ENCODE results near the gene CEACAM18. TPM values are rescaled to one million over a fixed set of nuclear protein-coding genes. Genes with fewer than 3 reads are reported as not detected.

The CEACAM18 gene
- total RNA-seq, 1 experiment from 2014 or later: not detected

GRCh38 chr19:51476164-51476563 lies 2.2 kb upstream of the CEACAM18 start:
- Histone ChIP-seq H3K9ac (ENCODE audit: low read length) (no peak overlapping the region), H3K4me3 (ENCODE audit: low read length) (no peak overlapping the region), H3K27ac (ENCODE audit: low read length) (no peak overlapping the region), H3K4me2 (ENCODE audit: low read depth, low read length, poor library complexity, severe bottlenecking) (no peak overlapping the region), H4K20me1 (ENCODE audit: insufficient read depth, low read depth, low read length) (no peaks in the 10 kb centered on the region), H3K79me2 (ENCODE audit: low read length) (no peaks in the 10 kb centered on the region), H3K36me3 (ENCODE audit: insufficient read depth, low read length) (no peaks in the 10 kb centered on the region), H3K27me3 (ENCODE audit: low read length) (no peaks in the 10 kb centered on the region), H3K9me2 (replicated peaks; ENCODE audit: insufficient read depth, low read length) (no peaks in the 10 kb centered on the region), H3K9me3 (ENCODE audit: low read length) (0 out of 2 replicates have a peak, but pooled peaks cover 2% of the 10 kb centered on the region), H3K4me1 (ENCODE audit: low read length) (no peaks in the 10 kb centered on the region), H2AFZ (ENCODE audit: low read length) (no peak overlapping the region)
- no peak for DNase-seq

- Histone ChIP-seq H3K4me1 (ENCODE audit: low read length) (no peaks in the 10 kb centered on the region), H3K79me2 (ENCODE audit: low read length) (no peaks in the 10 kb centered on the region), H3K4me2 (ENCODE audit: low read depth, low read length, poor library complexity, severe bottlenecking) (no peak overlapping the region), H4K20me1 (ENCODE audit: insufficient read depth, low read depth, low read length) (no peaks in the 10 kb centered on the region), H3K27me3 (ENCODE audit: low read length) (no peaks in the 10 kb centered on the region), H3K9me3 (ENCODE audit: low read length) (0 out of 2 replicates have a peak, but pooled peaks cover 2% of the 10 kb centered on the region), H3K9me2 (replicated peaks; ENCODE audit: insufficient read depth, low read length) (no peaks in the 10 kb centered on the region), H3K36me3 (ENCODE audit: insufficient read depth, low read length) (no peaks in the 10 kb centered on the region), H3K27ac (ENCODE audit: low read length) (no peak overlapping the region), H2AFZ (ENCODE audit: low read length) (no peak overlapping the region), H3K4me3 (ENCODE audit: low read length) (no peak overlapping the region), H3K9ac (ENCODE audit: low read length) (no peak overlapping the region)
- DNase-seq: no peak
Observed at GRCh38 chr19:51477344-51477743, 995 bp upstream of the CEACAM18 start.

DNA sequence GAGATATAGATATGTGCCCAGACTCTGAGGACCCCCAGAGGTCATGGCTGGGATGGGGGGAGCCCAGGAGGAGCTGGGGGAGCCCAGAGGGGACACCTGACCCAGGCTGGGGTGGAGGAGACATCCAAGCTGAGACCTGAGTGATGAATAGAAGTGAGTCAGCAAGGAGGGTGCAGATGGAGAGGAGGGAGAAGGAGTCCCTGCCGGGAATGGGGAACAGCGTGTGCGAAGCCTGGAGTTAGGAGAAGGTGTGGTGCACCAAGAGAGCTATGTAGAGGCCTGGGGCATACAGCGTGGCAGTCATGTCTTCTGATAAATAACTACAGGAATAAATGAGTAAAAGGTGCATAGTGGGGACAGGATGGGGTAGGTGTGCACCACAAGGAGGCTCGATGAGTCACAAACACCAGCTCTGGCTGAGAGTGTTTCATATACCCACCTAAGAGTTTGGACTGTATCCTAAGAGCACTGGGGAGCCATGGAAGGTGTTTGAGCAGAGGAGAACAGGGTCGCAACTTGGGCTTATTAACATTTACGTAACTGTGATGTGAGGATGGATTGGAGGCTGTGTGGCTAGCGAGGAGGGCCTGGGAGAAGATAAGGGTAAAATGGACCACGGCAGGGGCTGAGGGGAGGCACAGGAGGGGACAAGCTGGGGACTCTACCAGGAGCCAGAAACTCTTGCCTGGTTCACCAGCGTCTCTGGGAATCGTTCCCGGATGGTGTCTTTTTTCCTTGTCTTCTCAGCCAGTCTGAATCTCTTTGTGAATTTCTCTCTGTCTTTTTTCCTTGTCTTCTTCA lies 1.4 kb downstream of the CEACAM18 start:
- no peak overlapping the region for H3K4me3 ChIP-seq (ENCODE audit: low read length)
- H3K9ac ChIP-seq (ENCODE audit: low read length): no peak overlapping the region
- DNase-seq: no peak

GRCh38 chr19:51480590-51480989 lies 2.3 kb downstream of the CEACAM18 start:
- Histone ChIP-seq H3K27ac (ENCODE audit: low read length) (no peak overlapping the region), H3K4me2 (ENCODE audit: low read depth, low read length, poor library complexity, severe bottlenecking) (no peak overlapping the region), H3K9me2 (replicated peaks; ENCODE audit: insufficient read depth, low read length) (no peaks in the 10 kb centered on the region), H3K9me3 (ENCODE audit: low read length) (0 out of 2 replicates have a peak, but pooled peaks cover 2% of the 10 kb centered on the region), H4K20me1 (ENCODE audit: insufficient read depth, low read depth, low read length) (no peaks in the 10 kb centered on the region), H3K36me3 (ENCODE audit: insufficient read depth, low read length) (no peaks in the 10 kb centered on the region), H3K79me2 (ENCODE audit: low read length) (no peaks in the 10 kb centered on the region), H2AFZ (ENCODE audit: low read length) (no peak overlapping the region), H3K4me1 (ENCODE audit: low read length) (no peaks in the 10 kb centered on the region), H3K9ac (ENCODE audit: low read length) (no peak overlapping the region), H3K27me3 (ENCODE audit: low read length) (no peaks in the 10 kb centered on the region), H3K4me3 (ENCODE audit: low read length) (no peak overlapping the region)
- no peak for DNase-seq

More for the DNA sequence above, 1.4 kb downstream of the CEACAM18 start:
- H3K4me2 ChIP-seq (ENCODE audit: low read depth, low read length, poor library complexity, severe bottlenecking): no peak overlapping the region
- H3K9me3 ChIP-seq (ENCODE audit: low read length): 0 out of 2 replicates have a peak, but pooled peaks cover 2% of the 10 kb centered on the region
- no peak overlapping the region for H2AFZ ChIP-seq (ENCODE audit: low read length)
- no peaks in the 10 kb centered on the region for H3K4me1 ChIP-seq (ENCODE audit: low read length)
- no peak overlapping the region for H3K27ac ChIP-seq (ENCODE audit: low read length)
- H4K20me1 ChIP-seq (ENCODE audit: insufficient read depth, low read depth, low read length): no peaks in the 10 kb centered on the region
- H3K79me2 ChIP-seq (ENCODE audit: low read length): no peaks in the 10 kb centered on the region
- H3K36me3 ChIP-seq (ENCODE audit: insufficient read depth, low read length): no peaks in the 10 kb centered on the region
- no peaks in the 10 kb centered on the region for H3K9me2 ChIP-seq (replicated peaks; ENCODE audit: insufficient read depth, low read length)
- no peaks in the 10 kb centered on the region for H3K27me3 ChIP-seq (ENCODE audit: low read length)

DNA sequence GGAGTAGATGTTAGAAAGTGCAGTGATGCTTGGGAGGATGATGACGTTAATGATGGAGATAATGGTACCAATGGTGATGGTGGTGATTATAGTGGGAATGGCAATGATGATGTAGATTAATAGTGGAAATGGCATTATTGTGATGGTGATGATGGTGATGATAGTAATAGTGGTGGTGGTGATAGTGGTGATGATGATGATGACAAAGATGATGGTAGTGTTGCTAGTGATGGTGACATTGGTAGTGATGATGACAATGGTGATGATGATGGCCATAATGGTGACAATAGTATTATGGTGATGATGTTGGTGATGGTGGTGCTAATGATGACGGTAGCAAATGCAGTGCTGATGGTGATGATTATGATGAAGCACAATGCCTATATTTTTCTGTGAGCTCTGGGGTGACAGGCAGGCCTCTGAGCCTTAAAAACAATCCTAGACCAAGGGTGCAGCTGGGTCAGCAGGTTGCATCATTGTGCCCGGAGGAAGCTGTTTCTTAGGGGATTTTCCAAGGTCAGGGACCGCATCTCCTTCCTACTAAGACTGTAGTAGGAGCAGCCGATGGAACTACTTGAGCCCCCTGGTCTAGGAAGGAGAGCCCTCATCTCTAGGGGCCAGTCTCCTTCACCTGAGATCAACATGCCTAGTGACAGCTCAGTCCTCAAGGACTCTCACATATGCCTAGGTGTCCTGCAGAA lies 7.8 kb downstream of the CEACAM18 start:
- DNase-seq: no peak
- no peaks in the 10 kb centered on the region for H3K27me3 ChIP-seq (ENCODE audit: low read length)

DNA sequence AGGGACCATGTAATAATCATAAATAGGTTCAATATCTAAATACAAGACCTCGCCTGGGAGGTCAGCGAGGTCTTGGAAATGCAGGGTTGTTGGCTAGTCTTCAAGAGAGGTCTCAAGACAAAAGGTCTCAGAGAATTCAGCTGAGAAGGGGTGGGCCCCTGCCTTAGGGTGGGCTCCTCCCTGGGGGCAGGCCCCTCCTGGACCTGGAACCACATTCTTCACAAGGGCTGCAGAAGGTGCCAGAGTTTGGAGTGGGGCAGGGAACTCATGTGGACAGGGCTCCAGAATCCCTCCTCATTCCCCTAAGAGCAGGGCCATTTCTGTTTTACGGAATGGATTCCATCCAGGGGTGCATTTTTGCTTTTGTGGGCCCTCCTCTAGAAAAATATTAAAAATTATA lies 10.2 kb downstream of the CEACAM18 start:
- Histone ChIP-seq H4K20me1 (ENCODE audit: insufficient read depth, low read depth, low read length) (no peaks in the 10 kb centered on the region), H2AFZ (ENCODE audit: low read length) (no peak overlapping the region), H3K27me3 (ENCODE audit: low read length) (no peaks in the 10 kb centered on the region), H3K79me2 (ENCODE audit: low read length) (no peaks in the 10 kb centered on the region), H3K4me1 (ENCODE audit: low read length) (no peaks in the 10 kb centered on the region), H3K27ac (ENCODE audit: low read length) (no peak overlapping the region), H3K36me3 (ENCODE audit: insufficient read depth, low read length) (no peaks in the 10 kb centered on the region), H3K4me2 (ENCODE audit: low read depth, low read length, poor library complexity, severe bottlenecking) (no peak overlapping the region), H3K9ac (ENCODE audit: low read length) (no peak overlapping the region), H3K9me2 (replicated peaks; ENCODE audit: insufficient read depth, low read length) (no peaks in the 10 kb centered on the region), H3K4me3 (ENCODE audit: low read length) (no peak overlapping the region), H3K9me3 (ENCODE audit: low read length) (no peaks in the 10 kb centered on the region)
- DNase-seq: no peak

More for the DNA sequence above, 7.8 kb downstream of the CEACAM18 start:
- H3K9me2 ChIP-seq (replicated peaks; ENCODE audit: insufficient read depth, low read length): no peaks in the 10 kb centered on the region
- no peak overlapping the region for H3K4me3 ChIP-seq (ENCODE audit: low read length)
- H3K4me1 ChIP-seq (ENCODE audit: low read length): no peaks in the 10 kb centered on the region
- no peaks in the 10 kb centered on the region for H3K9me3 ChIP-seq (ENCODE audit: low read length)
- H3K79me2 ChIP-seq (ENCODE audit: low read length): no peaks in the 10 kb centered on the region
- H3K36me3 ChIP-seq (ENCODE audit: insufficient read depth, low read length): no peaks in the 10 kb centered on the region
- H2AFZ ChIP-seq (ENCODE audit: low read length): no peak overlapping the region
- H4K20me1 ChIP-seq (ENCODE audit: insufficient read depth, low read depth, low read length): no peaks in the 10 kb centered on the region
- H3K4me2 ChIP-seq (ENCODE audit: low read depth, low read length, poor library complexity, severe bottlenecking): no peak overlapping the region
- no peak overlapping the region for H3K9ac ChIP-seq (ENCODE audit: low read length)
- H3K27ac ChIP-seq (ENCODE audit: low read length): no peak overlapping the region

- Histone ChIP-seq H3K4me3 (ENCODE audit: low read length) (no peak overlapping the region), H3K79me2 (ENCODE audit: low read length) (no peaks in the 10 kb centered on the region), H3K27me3 (ENCODE audit: low read length) (no peaks in the 10 kb centered on the region), H3K4me2 (ENCODE audit: low read depth, low read length, poor library complexity, severe bottlenecking) (no peak overlapping the region), H3K4me1 (ENCODE audit: low read length) (no peaks in the 10 kb centered on the region), H4K20me1 (ENCODE audit: insufficient read depth, low read depth, low read length) (no peaks in the 10 kb centered on the region), H2AFZ (ENCODE audit: low read length) (no peak overlapping the region), H3K9me3 (ENCODE audit: low read length) (no peaks in the 10 kb centered on the region), H3K9me2 (replicated peaks; ENCODE audit: insufficient read depth, low read length) (no peaks in the 10 kb centered on the region), H3K9ac (ENCODE audit: low read length) (no peak overlapping the region), H3K27ac (ENCODE audit: low read length) (no peak overlapping the region), H3K36me3 (ENCODE audit: insufficient read depth, low read length) (no peaks in the 10 kb centered on the region)
- no peak for DNase-seq
Observed at GRCh38 chr19:51489113-51489512, 10.8 kb downstream of the CEACAM18 start.

DNA sequence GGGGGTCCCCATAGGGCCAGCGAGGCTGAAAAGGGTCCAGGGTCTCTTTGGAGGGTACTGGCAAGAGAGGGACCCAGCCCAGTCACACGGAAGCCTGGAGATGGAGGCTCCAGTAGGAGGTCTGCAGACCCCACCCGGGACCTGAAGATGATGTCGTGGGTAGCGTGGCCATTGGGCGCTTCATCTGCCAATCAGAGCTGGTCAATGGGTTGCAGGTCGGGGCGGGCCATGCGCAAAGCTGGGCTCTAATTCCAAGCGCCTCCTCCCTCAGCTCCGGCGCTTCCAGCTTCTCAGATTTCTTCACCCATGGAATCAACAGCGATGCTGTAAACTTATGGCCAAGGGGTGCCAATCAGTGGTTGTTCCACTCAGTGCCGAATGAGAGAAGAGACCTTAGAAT lies 12.3 kb downstream of the CEACAM18 start:
- H3K9me3 ChIP-seq (ENCODE audit: low read length): no peaks in the 10 kb centered on the region
- H3K9me2 ChIP-seq (replicated peaks; ENCODE audit: insufficient read depth, low read length): no peaks in the 10 kb centered on the region
- H3K27ac ChIP-seq (ENCODE audit: low read length): no peak overlapping the region
- no peaks in the 10 kb centered on the region for H3K27me3 ChIP-seq (ENCODE audit: low read length)
- H3K4me3 ChIP-seq (ENCODE audit: low read length): no peak overlapping the region
- H3K36me3 ChIP-seq (ENCODE audit: insufficient read depth, low read length): no peaks in the 10 kb centered on the region
- no peaks in the 10 kb centered on the region for H4K20me1 ChIP-seq (ENCODE audit: insufficient read depth, low read depth, low read length)
- no peaks in the 10 kb centered on the region for H3K79me2 ChIP-seq (ENCODE audit: low read length)
- no peak overlapping the region for H3K4me2 ChIP-seq (ENCODE audit: low read depth, low read length, poor library complexity, severe bottlenecking)
- H3K4me1 ChIP-seq (ENCODE audit: low read length): no peaks in the 10 kb centered on the region
- no peak for DNase-seq
- H3K9ac ChIP-seq (ENCODE audit: low read length): no peak overlapping the region
- H2AFZ ChIP-seq (ENCODE audit: low read length): no peak overlapping the region

All from Karpas-422 (cell line).